Esophagus squamous epithelium (tissue), 4 donors: ENCODE measurements around the gene TAGAP.

ENCODE experiments used
- POLR2A ChIP-seq, 4 donors: fragments of 450-650 bp; IDR thresholded peaks; one replicate each; pipeline ENCODE4 v1.6.1; 2017; ENCODE audit warnings: antibody characterized with exemption in 4 of 4, mild to moderate bottlenecking in 4 of 4, moderate library complexity in 3 of 4
- TF ChIP-seq, protein P1 (sequence below), 6 experiments: fragments of 450-650 bp in 4 of 6; fragments of 200-600 bp in 2 of 6; sonication (generic) in 2 of 6; IDR thresholded peaks; one replicate each; pipeline ENCODE4 v1.5.1; 2016 to 2019; ENCODE audit warnings: antibody characterized with exemption in 6 of 6, mild to moderate bottlenecking in 4 of 6, moderate library complexity in 4 of 6

GRCh38 chr6:159007510-159007909, 37.3 kb downstream of the TAGAP start:
- TF ChIP-seq, protein P1, sequence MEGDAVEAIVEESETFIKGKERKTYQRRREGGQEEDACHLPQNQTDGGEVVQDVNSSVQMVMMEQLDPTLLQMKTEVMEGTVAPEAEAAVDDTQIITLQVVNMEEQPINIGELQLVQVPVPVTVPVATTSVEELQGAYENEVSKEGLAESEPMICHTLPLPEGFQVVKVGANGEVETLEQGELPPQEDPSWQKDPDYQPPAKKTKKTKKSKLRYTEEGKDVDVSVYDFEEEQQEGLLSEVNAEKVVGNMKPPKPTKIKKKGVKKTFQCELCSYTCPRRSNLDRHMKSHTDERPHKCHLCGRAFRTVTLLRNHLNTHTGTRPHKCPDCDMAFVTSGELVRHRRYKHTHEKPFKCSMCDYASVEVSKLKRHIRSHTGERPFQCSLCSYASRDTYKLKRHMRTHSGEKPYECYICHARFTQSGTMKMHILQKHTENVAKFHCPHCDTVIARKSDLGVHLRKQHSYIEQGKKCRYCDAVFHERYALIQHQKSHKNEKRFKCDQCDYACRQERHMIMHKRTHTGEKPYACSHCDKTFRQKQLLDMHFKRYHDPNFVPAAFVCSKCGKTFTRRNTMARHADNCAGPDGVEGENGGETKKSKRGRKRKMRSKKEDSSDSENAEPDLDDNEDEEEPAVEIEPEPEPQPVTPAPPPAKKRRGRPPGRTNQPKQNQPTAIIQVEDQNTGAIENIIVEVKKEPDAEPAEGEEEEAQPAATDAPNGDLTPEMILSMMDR (IDR thresholded peaks at IDR 0.05), result no peak
- TF ChIP-seq POLR2A (IDR thresholded peaks at IDR 0.05), result no peak
